GM21576 (cell line): ENCODE measurements around the gene ABHD15.

Experiments
- ATAC-seq: cut with Tn5 transposase; IDR thresholded peaks from one replicate; pipeline ENCODE4 v1.9.1; 2021; ENCODE audit warnings: mild to moderate bottlenecking, moderate library complexity; ENCODE audit not compliant: unreplicated experiment

The ABHD15 gene

DNA sequence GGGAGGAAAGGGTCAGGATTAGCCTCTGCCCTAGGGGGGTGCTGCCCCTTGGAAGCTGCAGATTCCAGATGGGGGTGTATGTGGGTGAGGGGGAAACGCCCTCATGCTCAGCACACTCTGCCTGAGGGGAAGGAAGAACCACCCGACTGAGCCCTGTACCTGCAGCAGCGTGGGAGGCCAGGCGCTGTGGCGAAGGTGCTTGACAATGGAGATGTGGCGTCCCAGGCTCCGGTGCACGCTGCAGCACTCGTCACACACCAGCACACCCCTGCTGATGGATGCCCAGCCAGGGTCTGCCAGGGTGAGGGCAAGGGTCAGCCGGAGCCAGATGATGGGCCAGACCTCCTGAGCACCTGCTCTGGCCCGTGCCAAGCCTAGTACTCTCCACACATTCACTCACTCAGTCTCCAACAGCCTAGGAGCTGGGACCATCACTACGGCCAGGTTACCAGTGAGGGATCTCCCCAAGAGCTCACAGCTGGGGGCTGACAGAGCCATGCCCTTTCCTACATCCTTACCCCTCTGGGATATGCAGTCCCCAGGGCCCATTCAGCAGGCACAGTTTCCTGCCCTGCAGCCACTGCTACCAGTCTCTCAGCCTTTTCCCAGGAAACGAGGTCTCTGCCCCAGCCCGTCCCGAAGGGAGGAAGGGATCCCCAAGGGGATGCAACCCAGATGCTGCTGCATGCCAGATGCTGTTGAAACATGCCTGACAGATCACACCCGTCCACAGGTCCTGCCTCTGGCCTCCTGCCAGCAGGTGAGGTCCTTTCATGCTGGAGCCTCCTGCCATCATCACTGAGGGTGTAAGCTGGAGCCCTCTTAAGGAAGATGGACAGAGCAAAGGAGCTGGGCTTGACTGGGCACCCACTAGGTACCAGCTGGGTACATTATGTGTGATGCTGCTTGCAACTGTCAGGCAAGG lies 16.7 kb upstream of the ABHD15 start:
- no peak for ATAC-seq

GRCh38 chr17:29582772-29583171 lies 15.9 kb upstream of the ABHD15 start:
- ATAC-seq = no peak

DNA sequence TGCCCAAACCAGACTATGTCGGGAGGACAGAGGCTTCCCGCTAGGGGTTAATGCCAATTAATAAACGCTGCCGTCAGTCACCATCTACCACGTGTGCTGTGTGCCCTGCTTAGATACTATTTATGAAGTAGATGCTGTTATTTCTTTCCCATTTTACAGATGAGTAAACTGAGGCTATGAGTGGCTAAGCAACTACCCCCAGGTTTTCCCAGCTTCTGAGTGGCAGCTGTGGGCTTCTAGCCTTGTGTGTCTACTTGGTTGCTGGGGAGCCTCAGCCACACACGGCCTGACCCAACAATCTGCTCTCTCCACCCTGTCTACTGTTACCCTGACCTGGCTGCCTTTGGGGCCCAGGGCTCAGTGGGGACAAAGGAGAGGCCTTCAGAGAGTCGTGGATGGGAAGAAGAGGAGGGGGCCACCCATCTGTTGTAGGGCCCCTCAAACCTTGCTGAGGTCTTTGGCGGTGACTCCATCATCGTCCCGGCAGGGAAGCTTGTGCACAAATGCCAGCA lies 15.5 kb upstream of the ABHD15 start:
- no peak for ATAC-seq

- no peak for ATAC-seq
Measured at GRCh38 chr17:29581583-29582253, 14.9 kb upstream of the ABHD15 start.

- peak; percentile 66 for ATAC-seq
Measured at GRCh38 chr17:29579866-29580771, 13.3 kb upstream of the ABHD15 start.

GRCh38 chr17:29578626-29579485 lies 12.0 kb upstream of the ABHD15 start:
- no peak for ATAC-seq

DNA sequence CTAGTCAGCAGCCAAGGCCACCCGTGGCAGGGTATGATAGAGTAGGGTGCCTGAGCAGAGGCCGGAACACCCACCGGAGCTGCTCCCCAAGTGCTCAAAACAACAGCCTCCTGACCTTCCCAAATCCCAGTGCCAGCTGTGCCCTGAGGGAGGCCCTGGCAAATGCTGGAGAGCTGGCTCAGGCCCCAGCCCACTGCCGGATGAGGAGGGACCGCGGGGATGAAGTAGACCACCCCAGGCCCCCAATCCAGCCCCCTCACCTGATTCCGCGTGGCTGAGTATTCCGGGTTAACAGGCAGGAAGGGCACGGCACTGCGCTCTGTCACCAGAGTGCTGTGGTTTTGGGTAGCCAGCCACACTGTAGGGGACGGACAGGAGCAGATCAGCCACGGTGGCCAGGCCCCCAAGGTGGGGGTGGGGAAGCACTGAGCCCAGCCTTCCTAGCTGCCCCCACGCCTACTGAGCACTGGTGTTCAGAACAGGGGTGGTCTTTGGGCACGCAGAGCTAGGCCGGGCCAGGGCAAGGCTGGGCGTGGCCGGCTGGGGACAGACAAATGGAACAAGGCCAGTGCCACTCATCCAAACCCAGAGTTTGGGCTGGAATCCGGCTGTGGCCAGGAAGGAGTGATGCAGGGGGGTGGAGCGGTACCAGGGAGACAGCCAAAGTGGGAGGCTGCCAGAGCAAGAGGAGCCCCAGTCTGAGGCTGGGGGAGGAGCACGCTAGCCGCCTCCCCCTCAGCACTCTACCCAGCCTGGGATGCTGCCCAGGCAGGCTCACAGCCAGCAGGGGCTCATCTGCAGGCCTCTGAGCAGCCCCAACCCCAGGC lies 10.8 kb upstream of the ABHD15 start:
- no peak for ATAC-seq

GRCh38 chr17:29577001-29577370 lies 10.1 kb upstream of the ABHD15 start:
- no peak for ATAC-seq

GRCh38 chr17:29576214-29577000 lies 9.6 kb upstream of the ABHD15 start:
- ATAC-seq = no peak

DNA sequence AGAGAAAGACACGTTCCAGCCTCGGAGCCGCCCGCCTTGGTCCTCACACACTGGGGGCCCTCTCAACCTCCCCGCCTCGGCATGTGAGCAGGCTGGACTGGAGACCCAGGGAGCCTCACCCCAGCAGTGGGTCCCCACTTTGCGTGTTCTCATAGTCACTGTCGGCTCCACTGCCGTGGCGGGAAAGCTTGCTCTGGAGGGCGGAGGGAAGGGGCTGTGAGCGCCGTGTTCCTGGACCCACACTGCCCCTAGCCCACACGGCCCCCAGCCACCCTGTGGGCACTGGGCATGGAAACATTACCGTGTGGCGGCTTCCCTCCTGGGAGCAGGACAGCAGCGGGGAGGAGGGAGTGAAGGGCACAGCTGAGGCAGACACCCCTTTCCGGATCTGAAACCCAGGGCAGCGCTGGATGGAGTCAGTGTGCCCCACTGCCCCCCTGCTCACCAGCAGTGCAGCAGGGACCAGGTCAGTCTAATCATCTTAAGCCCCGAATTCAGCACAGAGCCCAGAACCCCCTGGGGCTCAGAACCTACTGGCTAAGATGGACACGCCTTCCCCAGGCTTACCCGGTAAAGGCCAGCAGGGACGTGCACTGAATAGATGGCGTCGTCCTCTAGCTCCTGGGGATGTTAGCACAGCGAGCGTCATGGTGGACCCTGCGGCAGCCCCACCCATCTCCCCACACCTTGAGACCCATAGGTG lies 8.8 kb upstream of the ABHD15 start:
- no peak for ATAC-seq

DNA sequence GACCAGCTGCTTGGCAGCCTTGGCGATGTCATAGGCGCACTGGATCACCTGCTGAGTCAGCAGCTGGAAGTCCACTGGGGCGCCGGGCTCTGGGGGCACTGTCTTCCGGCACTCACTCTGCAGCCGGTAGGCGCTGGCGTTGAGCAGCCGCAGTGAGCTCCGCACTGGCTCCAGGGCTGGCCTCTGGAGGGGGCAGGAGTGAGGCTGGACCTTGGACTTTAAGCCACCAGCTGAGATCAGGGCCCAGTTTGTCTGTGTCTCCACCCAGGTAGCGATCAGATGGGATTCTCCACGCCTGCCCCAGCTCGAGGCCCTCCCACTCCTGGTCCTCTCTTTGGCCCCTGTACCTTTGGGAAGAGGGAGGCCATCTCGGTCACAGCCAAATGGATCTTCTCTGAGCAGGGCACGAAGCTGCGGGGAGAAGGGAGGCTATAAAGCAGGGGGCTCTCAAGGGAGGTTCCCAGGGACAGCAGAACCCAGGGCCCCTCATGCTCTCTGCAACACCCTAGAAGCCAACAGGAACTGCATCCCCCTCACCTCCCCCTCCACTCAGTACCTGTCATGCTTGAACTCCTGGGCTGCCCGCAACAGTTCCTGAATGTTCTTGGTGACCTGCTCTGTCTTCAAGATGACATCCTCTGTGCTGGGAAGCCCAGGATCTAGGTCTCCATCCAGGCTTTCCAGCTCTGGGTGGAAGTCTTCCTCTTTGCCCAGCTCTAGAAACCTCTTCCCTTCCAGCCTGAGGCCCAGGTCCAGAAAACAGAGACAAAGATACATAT lies 8.1 kb upstream of the ABHD15 start:
- ATAC-seq = no peak

GRCh38 chr17:29573871-29574731 lies 7.3 kb upstream of the ABHD15 start:
- ATAC-seq = no peak

GRCh38 chr17:29573558-29573869 lies 6.7 kb upstream of the ABHD15 start:
- ATAC-seq = no peak

DNA sequence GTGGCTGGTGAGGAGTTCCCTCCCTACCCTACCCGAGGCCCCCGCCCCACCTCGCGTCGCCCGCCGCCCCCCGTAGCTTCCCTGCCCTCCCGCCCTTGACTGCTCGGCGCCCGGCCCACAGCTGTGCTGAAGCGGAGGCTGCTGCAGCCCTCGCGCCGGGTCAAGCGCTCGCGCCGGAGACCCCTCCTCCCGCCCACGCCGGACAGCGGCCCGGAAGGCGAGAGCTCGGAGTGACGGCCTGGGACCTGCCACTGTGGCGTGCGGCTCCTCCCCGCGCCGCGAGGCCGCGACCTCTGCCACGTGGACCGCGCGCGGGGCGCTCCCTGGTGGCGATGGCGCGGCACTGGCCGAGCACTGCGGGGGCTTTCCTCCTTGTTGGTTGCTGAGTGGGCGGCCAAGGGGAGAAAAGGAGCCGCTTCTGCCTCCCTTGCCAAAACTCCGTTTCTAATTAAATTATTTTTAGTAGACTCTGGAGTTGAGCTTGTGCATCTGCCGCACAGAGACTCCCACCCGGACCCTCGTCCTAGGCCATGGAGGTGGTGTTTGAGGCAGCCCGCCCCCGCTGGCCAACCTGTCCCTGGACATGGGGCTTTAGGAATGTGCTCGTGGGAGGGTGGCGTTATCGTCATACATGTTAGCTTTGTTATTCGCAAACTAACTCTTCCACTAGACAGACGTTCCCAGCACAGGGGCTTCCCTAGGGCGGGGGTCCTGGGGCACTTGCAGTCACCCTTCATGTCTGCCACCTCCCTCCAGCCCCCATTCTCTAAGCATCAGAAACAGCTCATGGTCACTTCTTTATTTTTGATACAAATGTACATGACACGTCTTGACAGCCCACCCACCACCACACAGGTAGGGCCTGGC lies 6.1 kb upstream of the ABHD15 start:
- no peak for ATAC-seq
